Neuronal stem cell (in vitro differentiated cells): ENCODE data around the gene CD300LF.

Source experiments
- DNase-seq: peaks from one replicate; pipeline ENCODE4 v3.0.0-alpha.2; 2013; ENCODE audit warnings: low spot score
- H2AFZ ChIP-seq: one replicate; pipeline ENCODE4 v1.6.1; 2013; ENCODE audit warnings: mild to moderate bottlenecking, low read length, inconsistent platforms
- H2AK5ac ChIP-seq: 2 replicates; pipeline ENCODE4 v1.6.1; 2013; ENCODE audit warnings: low read depth, mild to moderate bottlenecking, inconsistent platforms, low read length, moderate library complexity, mixed read lengths
- H2BK120ac ChIP-seq: 2 replicates; pipeline ENCODE4 v1.6.1; 2013; ENCODE audit warnings: low read depth, mild to moderate bottlenecking, inconsistent platforms, low read length, moderate library complexity, mixed read lengths
- H2BK12ac ChIP-seq: one replicate; pipeline ENCODE4 v1.6.1; 2013; ENCODE audit warnings: low read length, inconsistent platforms
- H2BK15ac ChIP-seq: 2 replicates; pipeline ENCODE4 v1.6.1; 2013; ENCODE audit warnings: mild to moderate bottlenecking, low read length, inconsistent platforms, mixed read lengths
- H2BK5ac ChIP-seq: one replicate; pipeline ENCODE4 v1.6.1; 2013; ENCODE audit warnings: inconsistent platforms, mild to moderate bottlenecking, low read length, moderate library complexity
- H3K14ac ChIP-seq: one replicate; pipeline ENCODE4 v1.6.1; 2013; ENCODE audit warnings: low read length, inconsistent platforms
- H3K18ac ChIP-seq: 2 replicates; pipeline ENCODE4 v1.6.1; 2013; ENCODE audit warnings: low read length, inconsistent platforms
- H3K23ac ChIP-seq: 2 replicates; pipeline ENCODE4 v1.6.1; 2013; ENCODE audit warnings: low read depth, mild to moderate bottlenecking, mixed read lengths, low read length, inconsistent platforms; ENCODE audit not compliant: poor library complexity
- H3K27ac ChIP-seq: replicated peaks from 3 replicates; pipeline ENCODE4 v1.5.1; 2013; ENCODE audit warnings: low read length, inconsistent platforms
- H3K27me3 ChIP-seq, 3 experiments: 2 replicates each; pipeline ENCODE4 v1.6.1; 2013; ENCODE audit warnings: low read length in 3 of 3, mild to moderate bottlenecking in 2 of 3, inconsistent platforms in 1 of 3, low read depth in 1 of 3, mixed read lengths in 1 of 3, moderate library complexity in 1 of 3; ENCODE audit not compliant: control insufficient read depth in 3 of 3, insufficient read depth in 3 of 3
- H3K36me3 ChIP-seq, 2 donors: replicated peaks in 1 of 2; 2 replicates each; pipeline ENCODE4 v1.6.1; 2013; ENCODE audit warnings: low read length in 2 of 2; ENCODE audit not compliant: control insufficient read depth in 2 of 2, insufficient read depth in 2 of 2
- H3K4ac ChIP-seq: 2 replicates; pipeline ENCODE4 v1.6.1; 2013; ENCODE audit warnings: inconsistent platforms, mild to moderate bottlenecking, low read length, moderate library complexity
- H3K4me1 ChIP-seq, 2 donors: 1 replicate in 1 of 2; 2 replicates in 1 of 2; pipeline ENCODE4 v1.6.1; 2013; ENCODE audit warnings: low read length in 2 of 2, low read depth in 1 of 2; ENCODE audit not compliant: control insufficient read depth in 2 of 2, insufficient read depth in 1 of 2
- H3K4me2 ChIP-seq: one replicate; pipeline ENCODE4 v1.6.1; 2013; ENCODE audit warnings: mild to moderate bottlenecking, low read length, inconsistent platforms; ENCODE audit not compliant: insufficient read depth, poor library complexity, severe bottlenecking
- H3K4me3 ChIP-seq, 2 donors: 2 replicates each; pipeline ENCODE4 v1.5.1; 2013; ENCODE audit warnings: low read length in 2 of 2, mild to moderate bottlenecking in 2 of 2, inconsistent platforms in 1 of 2, moderate library complexity in 1 of 2
- H3K79me1 ChIP-seq: one replicate; pipeline ENCODE4 v1.6.1; 2013; ENCODE audit warnings: low read depth, mild to moderate bottlenecking, inconsistent platforms, low read length, moderate library complexity
- H3K9ac ChIP-seq: one replicate; pipeline ENCODE4 v1.6.1; 2013; ENCODE audit warnings: mild to moderate bottlenecking, low read depth, low read length, inconsistent platforms; ENCODE audit not compliant: poor library complexity
- H3K9me3 ChIP-seq, 2 donors: replicated peaks in 1 of 2; 2 replicates each; pipeline versions ENCODE3 to v1.6.1; 2013; ENCODE audit warnings: low read length in 2 of 2, mild to moderate bottlenecking in 2 of 2, inconsistent platforms in 1 of 2, low read depth in 1 of 2, mixed read lengths in 1 of 2, moderate library complexity in 1 of 2; ENCODE audit not compliant: control insufficient read depth in 2 of 2, insufficient read depth in 1 of 2
- H4K8ac ChIP-seq: one replicate; pipeline ENCODE4 v1.6.1; 2013; ENCODE audit warnings: low read depth, mild to moderate bottlenecking, inconsistent platforms, low read length, moderate library complexity
- H4K91ac ChIP-seq: one replicate; pipeline ENCODE4 v1.6.1; 2013; ENCODE audit warnings: low read length, low read depth, mild to moderate bottlenecking, inconsistent platforms; ENCODE audit not compliant: poor library complexity
- WGBS, 2 donors: extraction: QIAGEN DNeasy Blood & Tissue Kit; methylation state at CpG; one replicate each; pipeline ENCODE4 v1.1.7; 2013; ENCODE audit warnings: missing lambda C conversion rate in 2 of 2, mixed read lengths in 1 of 2; ENCODE audit not compliant: insufficient read length in 2 of 2, insufficient replicate concordance in 1 of 2; ENCODE audit errors: extremely low coverage in 2 of 2; 5-methylcytosine and 5-hydroxymethylcytosine counted together

Gene CD300LF

GRCh38 chr17:74720506-74720905 lies 7.8 kb upstream of the CD300LF start:
- Histone ChIP-seq H2AFZ (no peak overlapping the region), H3K4ac (no peak overlapping the region), H2BK5ac (no peak overlapping the region), H3K36me3 (no peaks in the 10 kb centered on the region), H3K9me3 (no peaks in the 10 kb centered on the region), H2BK12ac (no peak overlapping the region), H2AK5ac (no peak overlapping the region), H2BK15ac (no peak overlapping the region), H3K4me1 (no peaks in the 10 kb centered on the region), H3K23ac (no peak overlapping the region), H3K27me3 (peaks cover 0 to 29% (median 0%) of the 10 kb centered on the region in 3 experiments), H3K4me3 (no peak overlapping the region), H2BK120ac (no peak overlapping the region), H3K18ac (no peak overlapping the region), H3K27ac (no peak overlapping the region), H3K14ac (no peak overlapping the region), H4K91ac (no peak overlapping the region), H3K79me1 (no peaks in the 10 kb centered on the region), H4K8ac (no peak overlapping the region), H3K9ac (no peak overlapping the region), H3K4me2 (no peak overlapping the region)
- no CpG with 5 or more reads among the region's 4 CpGs for WGBS, 2 donors
- DNase-seq = no peak

- no peak overlapping the region for H4K91ac ChIP-seq
- no peak overlapping the region for H2BK15ac ChIP-seq
- H3K4ac ChIP-seq = no peak overlapping the region
- no CpG with 5 or more reads among the region's 4 CpGs for WGBS, 2 donors
- no peak overlapping the region for H3K9ac ChIP-seq
- H3K4me2 ChIP-seq = no peak overlapping the region
- no peaks in the 10 kb centered on the region for H3K36me3 ChIP-seq
- no peaks in the 10 kb centered on the region for H3K9me3 ChIP-seq
- no peak overlapping the region for H3K18ac ChIP-seq
- H3K4me1 ChIP-seq = no peaks in the 10 kb centered on the region
- H3K27me3 ChIP-seq = peaks cover 0 to 37% (median 0%) of the 10 kb centered on the region in 3 experiments
- H3K14ac ChIP-seq = no peak overlapping the region
- no peak overlapping the region for H2BK5ac ChIP-seq
- no peak overlapping the region for H3K27ac ChIP-seq
- no peak overlapping the region for H2BK12ac ChIP-seq
- H3K79me1 ChIP-seq = no peaks in the 10 kb centered on the region
- H3K23ac ChIP-seq = no peak overlapping the region
- no peak for DNase-seq
- H4K8ac ChIP-seq = no peak overlapping the region
- no peak overlapping the region for H2BK120ac ChIP-seq
- no peak overlapping the region for H3K4me3 ChIP-seq
- H2AFZ ChIP-seq = no peak overlapping the region
- no peak overlapping the region for H2AK5ac ChIP-seq
Measured at GRCh38 chr17:74715144-74715543, 2.4 kb upstream of the CD300LF start.

GRCh38 chr17:74713171-74713755 lies 540 bp upstream of the CD300LF start:
- no peak for DNase-seq
- Histone ChIP-seq H2BK5ac (no peak overlapping the region), H2AK5ac (no peak overlapping the region), H2BK120ac (no peak overlapping the region), H3K23ac (no peak overlapping the region), H4K91ac (no peak overlapping the region), H3K9me3 (no peaks in the 10 kb centered on the region), H3K36me3 (no peaks in the 10 kb centered on the region), H2BK15ac (no peak overlapping the region), H3K27me3 (peaks cover 0 to 28% (median 0%) of the 10 kb centered on the region in 3 experiments), H3K4me1 (no peaks in the 10 kb centered on the region), H3K4ac (no peak overlapping the region), H3K9ac (no peak overlapping the region), H3K79me1 (no peaks in the 10 kb centered on the region), H3K27ac (no peak overlapping the region), H2AFZ (no peak overlapping the region), H3K4me3 (no peak overlapping the region), H3K14ac (no peak overlapping the region), H3K18ac (no peak overlapping the region), H4K8ac (no peak overlapping the region), H3K4me2 (no peak overlapping the region), H2BK12ac (no peak overlapping the region)
- WGBS, 2 donors = no CpG with 5 or more reads among the region's 12 CpGs

- no peak overlapping the region for H3K4me2 ChIP-seq
- no peaks in the 10 kb centered on the region for H3K36me3 ChIP-seq
- H3K27me3 ChIP-seq = peaks cover 0 to 19% (median 0%) of the 10 kb centered on the region in 3 experiments
- H3K23ac ChIP-seq = no peak overlapping the region
- H3K79me1 ChIP-seq = no peaks in the 10 kb centered on the region
- no peak overlapping the region for H4K91ac ChIP-seq
- no peak overlapping the region for H3K4me3 ChIP-seq
- no peak overlapping the region for H3K9ac ChIP-seq
- no CpG with 5 or more reads among the region's 7 CpGs for WGBS, 2 donors
- no peak overlapping the region for H2BK15ac ChIP-seq
- H3K4ac ChIP-seq = no peak overlapping the region
- H3K27ac ChIP-seq = no peak overlapping the region
- H3K14ac ChIP-seq = no peak overlapping the region
- no peaks in the 10 kb centered on the region for H3K9me3 ChIP-seq
- no peak for DNase-seq
- H3K18ac ChIP-seq = no peak overlapping the region
- no peak overlapping the region for H4K8ac ChIP-seq
- no peak overlapping the region for H2AK5ac ChIP-seq
- H2BK120ac ChIP-seq = no peak overlapping the region
- no peak overlapping the region for H2BK5ac ChIP-seq
- no peaks in the 10 kb centered on the region for H3K4me1 ChIP-seq
- H2AFZ ChIP-seq = no peak overlapping the region
- no peak overlapping the region for H2BK12ac ChIP-seq
Measured at GRCh38 chr17:74712301-74712700, 422 bp downstream of the CD300LF start.
